ENCODE data around the gene MYCL. TPM values are rescaled to one million over a fixed set of nuclear protein-coding genes. Genes with fewer than 3 reads are reported as not detected.

Gene MYCL
- total and polyA plus RNA-seq, 2 of the 4 experiments (the other 2 are of a cell fraction) = 0.72 to 0.87 TPM

DNA sequence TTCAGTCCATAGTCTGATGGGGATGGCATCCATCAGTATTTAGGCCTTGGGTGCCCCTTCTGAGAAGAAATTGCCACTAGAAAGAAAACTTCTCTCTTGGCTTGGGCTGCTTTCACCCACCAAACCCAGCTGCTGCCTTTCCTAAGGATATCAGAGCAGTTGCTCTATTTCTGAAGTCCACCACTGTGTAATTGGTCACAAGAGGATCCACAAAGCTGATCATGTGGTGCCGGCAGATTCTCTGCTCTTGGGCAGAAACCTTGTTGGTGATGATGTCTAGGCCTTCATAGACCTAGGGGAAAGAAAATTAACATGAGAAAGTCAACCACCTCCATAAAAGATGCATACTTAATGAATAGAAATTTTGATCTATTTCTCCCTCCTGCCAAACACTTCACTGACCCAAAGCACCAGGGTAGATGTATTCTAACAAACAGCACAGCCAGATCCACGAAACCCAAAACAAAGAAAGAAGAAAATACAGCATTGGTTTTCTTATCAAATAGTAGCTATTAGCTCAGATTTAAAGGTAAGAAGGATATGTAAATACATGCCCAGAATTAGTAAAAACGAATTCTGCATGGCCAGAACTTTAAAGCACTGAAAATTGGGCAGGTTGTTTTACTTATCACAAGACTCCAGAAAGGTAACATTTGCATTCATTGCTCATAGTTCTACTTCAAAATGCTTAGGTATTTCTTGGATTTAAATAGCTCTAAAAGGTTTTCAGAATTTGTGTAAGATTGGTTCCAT, 44.4 kb downstream of the MYCL start:
- Histone ChIP-seq H3K18ac (ENCODE audit: low read depth, low read length) (no peak overlapping the region), H3K4me1 (ENCODE audit: control insufficient read depth, insufficient read depth, low read length) (peaks cover 5% of the 10 kb centered on the region), H3K9ac (ENCODE audit: low read depth, low read length) (no peak overlapping the region), H3K9me1 (ENCODE audit: insufficient read depth, low read length) (peaks cover 15% of the 10 kb centered on the region; the same call in 1 of the 2 replicates), H3K23ac (ENCODE audit: low read depth, low read length) (no peak overlapping the region), H2BK15ac (ENCODE audit: low read depth, low read length) (no peak overlapping the region), H3K4ac (ENCODE audit: low read depth, low read length) (no peak overlapping the region), H2BK120ac (ENCODE audit: low read depth, low read length) (no peak overlapping the region), H2BK20ac (ENCODE audit: low read depth, low read length) (no peak overlapping the region), H3K4me3 (ENCODE audit: insufficient read depth, low read depth, low read length) (no peak overlapping the region), H4K8ac (ENCODE audit: low read depth in 2 of 2, low read length in 2 of 2) (no peak overlapping the region), H2BK5ac (ENCODE audit: low read depth, low read length, poor library complexity, severe bottlenecking) (no peak overlapping the region), H3K27me3 (ENCODE audit: control insufficient read depth, insufficient read depth, low read length) (no peaks in the 10 kb centered on the region), H3K14ac (replicated peaks; ENCODE audit: low read depth, low read length) (no peak overlapping the region), H3K56ac (ENCODE audit: extremely low read depth, insufficient read depth, low read length) (no peak overlapping the region), H3K79me1 (ENCODE audit: low read depth in 1 of 2, low read length in 2 of 2) (peaks cover 37 to 47% of the 10 kb centered on the region in 2 experiments), H2AFZ (replicated peaks; ENCODE audit: low read length, poor library complexity) (no peak overlapping the region), H4K5ac (ENCODE audit: low read depth, low read length) (no peak overlapping the region), H3K9me3 (ENCODE audit: control insufficient read depth, insufficient read depth, low read length) (no peaks in the 10 kb centered on the region), H2AK5ac (ENCODE audit: low read depth, low read length) (no peak overlapping the region), H4K91ac (ENCODE audit: insufficient read depth, low read depth, low read length) (no peak overlapping the region), H2AK9ac (replicated peaks; ENCODE audit: low read depth, low read length, poor library complexity) (no peak overlapping the region), H3K27ac (ENCODE audit: insufficient read depth, low read length) (no peak overlapping the region), H3K4me2 (ENCODE audit: low read depth, low read length) (no peak overlapping the region), H4K20me1 (ENCODE audit: insufficient read depth, low read length) (peaks cover 25% of the 10 kb centered on the region), H3K36me3 (ENCODE audit: control insufficient read depth, insufficient read depth, low read length) (peaks cover 5% of the 10 kb centered on the region)
- POLR2A ChIA-PET (ENCODE audit: unreplicated experiment) = no interaction called here
- WGBS, 2 experiments (ENCODE audit: extremely low coverage in 2 of 2, insufficient read length in 1 of 2) = 80% methylated on average over 1 of the region's 3 CpGs; no CpG with 5 or more reads in 1 of the 2 experiments
- ATAC-seq (ENCODE audit: low read depth) (no peak), DNase-seq (no peak)
- TF ChIP-seq POLR2A (IDR thresholded peaks at IDR 0.05; ENCODE audit: low read depth, low read length) (no peak), NFE2L2 (IDR thresholded peaks at IDR 0.05; ENCODE audit: low read depth, low read length) (no peak)
- intact Hi-C loops (cut with micrococcal nuclease) = no loop called here
- dilution Hi-C loops (cut with HindIII; ENCODE audit: low sequenced_read_pairs, unreplicated experiment) = no loop called here
- in situ Hi-C loops (cut with MboI; ENCODE audit: low sequenced_read_pairs) = no loop called here
- CTCF ChIA-PET = no interaction called here
- BruUV-seq (replicated peaks) = no TSS peak

Data from IMR-90 (cell line).